A673 (cell line): Measurements from ENCODE around the gene ZBTB14. TPM values are rescaled to one million over a fixed set of nuclear protein-coding genes. Genes with fewer than 3 reads are reported as not detected.

Experiments
- BruUV-seq: library from RNA; stranded (reverse); fragments of 400-500 nt; replicated peaks from 2 replicates; lab custom pipeline; 2021; lab: Mats Ljungman, UMichigan
- CTCF ChIA-PET: fragments of 300-600 bp; sonication (Branson Sonifier 250); formaldehyde crosslinking; loops from one replicate; lab custom pipeline; 2022; ENCODE audit warnings: antibody characterized with exemption; lab: Charles Lee
- POLR2A ChIA-PET: fragments of 300-600 bp; sonication (Branson Sonifier 250); formaldehyde crosslinking; loops from one replicate; lab custom pipeline; 2022; ENCODE audit warnings: antibody characterized with exemption; ENCODE audit not compliant: low non-redundant PET; lab: Charles Lee
- DNase-seq: peaks from one replicate; pipeline ENCODE4 v3.0.0-alpha.2; 2015; ENCODE audit warnings: low spot score
- H3K27ac ChIP-seq: fragments of 200-600 bp; sonication (generic); 2 replicates; pipeline ENCODE4 v1.5.1; 2016; ENCODE audit warnings: mixed run types, low read depth, mild to moderate bottlenecking, mixed read lengths, antibody characterized with exemption, low read length; ENCODE audit not compliant: poor library complexity, severe bottlenecking
- H3K27me3 ChIP-seq: fragments of 200-600 bp; sonication (generic); replicated peaks from 2 replicates; pipeline ENCODE4 v1.6.1; 2017; ENCODE audit warnings: mixed run types, low read depth, mild to moderate bottlenecking, mixed read lengths, antibody characterized with exemption, low read length; ENCODE audit not compliant: insufficient read depth, poor library complexity
- H3K36me3 ChIP-seq: fragments of 200-600 bp; sonication (generic); 2 replicates; pipeline ENCODE4 v1.6.1; 2016; ENCODE audit warnings: mixed run types, mild to moderate bottlenecking, mixed read lengths, antibody characterized with exemption, low read length; ENCODE audit not compliant: insufficient read depth, poor library complexity, severe bottlenecking
- H3K4me1 ChIP-seq: fragments of 200-600 bp; sonication (generic); 2 replicates; pipeline ENCODE4 v1.6.1; 2017; ENCODE audit warnings: mixed run types, mild to moderate bottlenecking, mixed read lengths, antibody characterized with exemption, low read length; ENCODE audit not compliant: insufficient read depth, poor library complexity, severe bottlenecking
- H3K4me3 ChIP-seq: fragments of 200-600 bp; sonication (generic); 2 replicates; pipeline ENCODE4 v1.5.1; 2016; ENCODE audit warnings: low read depth, mixed run types, mild to moderate bottlenecking, mixed read lengths, low read length; ENCODE audit not compliant: poor library complexity, severe bottlenecking
- H3K9me3 ChIP-seq: fragments of 200-600 bp; sonication (generic); 2 replicates; pipeline ENCODE4 v1.6.1; 2016; ENCODE audit warnings: mixed run types, low read depth, mild to moderate bottlenecking, mixed read lengths, antibody characterized with exemption, low read length; ENCODE audit not compliant: poor library complexity, severe bottlenecking
- EZH2 ChIP-seq: fragments of 200-600 bp; sonication (generic); IDR thresholded peaks from 2 replicates; pipeline ENCODE4 v1.6.1; 2017; ENCODE audit warnings: borderline replicate concordance, low read depth, mild to moderate bottlenecking, mixed read lengths, antibody characterized with exemption, low read length; ENCODE audit not compliant: poor library complexity, severe bottlenecking
- intact Hi-C: fragments of 100-400 bp; cut with micrococcal nuclease; formaldehyde crosslinking; loops from one replicate; pipeline ENCODE4 v1.10.0; 2022; ENCODE audit not compliant: unreplicated experiment
- total RNA-seq: library from RNA; stranded (reverse); gene quantifications from 2 replicates; pipeline ENCODE4 v1.2.3, GENCODE V29; 2021
- TF ChIP-seq, protein P1 (sequence below): fragments of 300-800, 200-600 bp; sonication (generic); conservative IDR thresholded peaks from 2 replicates; pipeline ENCODE4 v1.5.1; 2017; ENCODE audit warnings: low read depth, mild to moderate bottlenecking, antibody characterized with exemption, low read length, moderate library complexity, mixed read lengths

Gene ZBTB14
- total RNA-seq, 1 experiment from 2014 or later: 14.8 TPM

DNA sequence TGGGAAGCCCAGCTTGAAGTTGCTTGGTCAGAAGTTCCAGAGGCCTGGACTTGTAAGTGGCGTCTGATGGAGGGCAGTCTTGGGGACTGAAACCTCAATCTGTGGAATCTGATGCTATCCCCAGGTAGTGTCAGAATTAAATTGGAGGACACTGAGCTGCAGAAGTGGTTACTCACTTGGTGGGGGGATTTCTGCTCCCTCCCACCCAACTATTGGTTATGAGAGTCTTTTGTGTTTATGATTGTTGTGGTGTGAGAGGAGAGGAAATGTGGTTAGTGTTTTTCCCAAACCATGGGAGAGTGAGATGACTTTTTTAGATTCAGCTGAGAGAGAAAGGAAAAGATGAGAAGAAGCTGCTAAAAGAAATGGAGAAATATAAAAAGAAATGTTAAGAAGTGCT, 12.8 kb downstream of the ZBTB14 start:
- ChIA-PET POLR2A (no interaction called here), CTCF (no interaction called here)
- no peaks in the 10 kb centered on the region for H3K36me3 ChIP-seq
- intact Hi-C loops: no loop called here
- no peaks in the 10 kb centered on the region for H3K27me3 ChIP-seq
- no peak overlapping the region for H3K4me3 ChIP-seq
- H3K4me1 ChIP-seq: no peaks in the 10 kb centered on the region
- DNase-seq: no peak
- H3K27ac ChIP-seq: no peak overlapping the region
- no peaks in the 10 kb centered on the region for H3K9me3 ChIP-seq
- TF ChIP-seq, protein P1, sequence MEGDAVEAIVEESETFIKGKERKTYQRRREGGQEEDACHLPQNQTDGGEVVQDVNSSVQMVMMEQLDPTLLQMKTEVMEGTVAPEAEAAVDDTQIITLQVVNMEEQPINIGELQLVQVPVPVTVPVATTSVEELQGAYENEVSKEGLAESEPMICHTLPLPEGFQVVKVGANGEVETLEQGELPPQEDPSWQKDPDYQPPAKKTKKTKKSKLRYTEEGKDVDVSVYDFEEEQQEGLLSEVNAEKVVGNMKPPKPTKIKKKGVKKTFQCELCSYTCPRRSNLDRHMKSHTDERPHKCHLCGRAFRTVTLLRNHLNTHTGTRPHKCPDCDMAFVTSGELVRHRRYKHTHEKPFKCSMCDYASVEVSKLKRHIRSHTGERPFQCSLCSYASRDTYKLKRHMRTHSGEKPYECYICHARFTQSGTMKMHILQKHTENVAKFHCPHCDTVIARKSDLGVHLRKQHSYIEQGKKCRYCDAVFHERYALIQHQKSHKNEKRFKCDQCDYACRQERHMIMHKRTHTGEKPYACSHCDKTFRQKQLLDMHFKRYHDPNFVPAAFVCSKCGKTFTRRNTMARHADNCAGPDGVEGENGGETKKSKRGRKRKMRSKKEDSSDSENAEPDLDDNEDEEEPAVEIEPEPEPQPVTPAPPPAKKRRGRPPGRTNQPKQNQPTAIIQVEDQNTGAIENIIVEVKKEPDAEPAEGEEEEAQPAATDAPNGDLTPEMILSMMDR: no peak
- no peak for TF ChIP-seq EZH2
- BruUV-seq: no TSS peak

DNA sequence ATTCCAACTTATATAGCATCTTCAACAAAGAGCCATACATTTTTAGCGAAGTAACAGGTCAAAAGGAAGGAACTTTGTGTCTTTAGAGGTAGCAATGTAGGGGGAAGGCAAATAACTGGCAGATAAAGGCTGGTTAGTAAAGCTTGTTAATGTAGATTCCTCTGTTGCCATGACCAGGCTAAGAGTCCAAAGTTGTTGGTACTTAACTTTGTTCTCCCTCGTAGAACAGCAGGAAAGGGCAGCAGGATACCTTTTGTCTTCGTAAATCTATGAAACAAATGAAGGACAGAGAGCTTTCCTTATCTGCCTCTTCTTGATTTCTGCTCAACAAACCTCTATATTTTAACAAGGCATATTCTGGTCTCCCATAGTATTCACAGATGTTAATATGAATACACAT, 18.6 kb downstream of the ZBTB14 start:
- POLR2A ChIA-PET: no interaction called here
- Histone ChIP-seq H3K27me3 (no peaks in the 10 kb centered on the region), H3K4me3 (no peak overlapping the region), H3K27ac (no peak overlapping the region), H3K9me3 (no peaks in the 10 kb centered on the region), H3K36me3 (no peaks in the 10 kb centered on the region), H3K4me1 (no peaks in the 10 kb centered on the region)
- TF ChIP-seq, protein P1: no peak
- no peak for TF ChIP-seq EZH2
- BruUV-seq: no TSS peak
- CTCF ChIA-PET: no interaction called here
- no peak for DNase-seq
- intact Hi-C loops: no loop called here

DNA sequence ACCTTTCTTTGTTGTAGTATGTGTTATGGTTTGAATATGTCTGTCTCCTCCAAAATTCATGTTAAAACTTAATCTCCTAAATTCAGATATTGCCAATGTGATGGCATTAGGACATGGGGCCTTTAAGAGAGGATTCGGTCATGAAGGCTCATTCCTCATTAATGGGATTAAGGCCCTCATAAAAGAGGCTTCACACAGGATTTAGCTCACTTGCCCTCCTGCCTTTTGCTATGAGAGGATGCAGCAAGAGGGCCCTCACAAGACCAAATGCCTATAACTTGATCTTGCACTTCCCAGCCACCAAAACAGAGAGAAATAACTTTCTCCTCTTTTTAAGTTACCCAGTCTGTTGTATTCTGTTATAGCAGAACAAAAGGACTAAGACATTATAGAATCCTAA, 19.7 kb downstream of the ZBTB14 start:
- CTCF ChIA-PET: interaction anchor here (0.5 kb wide), 1 partner anchor 807 kb away, joined by 6 read pairs; no protein-coding TSS in a partner anchor
- no TSS peak for BruUV-seq
- Histone ChIP-seq H3K4me1 (no peaks in the 10 kb centered on the region), H3K27ac (no peak overlapping the region), H3K36me3 (no peaks in the 10 kb centered on the region), H3K4me3 (no peak overlapping the region), H3K9me3 (no peaks in the 10 kb centered on the region), H3K27me3 (no peaks in the 10 kb centered on the region)
- TF ChIP-seq EZH2: no peak
- TF ChIP-seq, protein P1: no peak
- POLR2A ChIA-PET: no interaction called here
- DNase-seq: peak; percentile 43
- intact Hi-C loops: no loop called here
